ENCODE data around the gene PERCC1.

Gene PERCC1

DNA sequence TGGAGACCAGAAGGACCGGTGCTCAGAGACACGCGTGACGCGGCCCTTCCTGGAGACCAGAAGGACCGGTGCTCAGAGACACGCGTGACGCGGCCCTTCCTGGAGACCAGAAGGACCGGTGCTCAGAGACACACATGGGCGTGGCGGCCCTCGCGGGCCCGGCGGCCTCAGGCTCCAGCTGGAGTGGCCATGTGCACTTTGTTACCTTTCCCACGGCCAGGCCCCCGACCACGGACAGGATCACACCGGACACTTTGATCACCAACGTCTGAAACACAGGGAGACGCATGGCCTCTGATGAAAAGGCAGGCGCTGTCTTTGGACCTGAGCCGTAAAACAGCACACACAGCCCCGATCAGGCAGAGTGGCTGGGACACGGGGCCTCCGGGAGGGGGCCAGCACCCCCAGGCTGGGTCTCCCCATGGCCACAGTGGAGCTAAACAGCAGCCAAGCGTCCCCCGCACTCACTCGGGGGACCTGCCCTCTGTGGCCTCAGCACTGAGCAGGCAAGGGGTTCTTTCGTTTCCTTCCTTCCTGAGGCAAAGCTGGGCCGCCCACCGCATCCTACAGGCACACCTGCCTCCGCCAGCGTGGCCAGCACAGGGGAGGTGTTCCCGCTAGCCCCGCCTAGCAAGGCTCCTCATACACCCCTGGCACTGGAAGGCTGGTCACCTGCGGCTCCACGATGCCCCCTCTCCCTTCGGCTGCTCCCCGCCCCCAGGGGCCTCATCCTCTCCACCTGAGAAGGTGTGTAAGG is 26.8 kb downstream of the PERCC1 start:
- no peak overlapping the region for H3K9ac ChIP-seq
- no peak for TF ChIP-seq CTCF (IDR thresholded peaks at IDR 0.05)
- H3K79me2 ChIP-seq, result peaks cover 2% of the 10 kb centered on the region
- H2AFZ ChIP-seq, result no peak overlapping the region
- H3K9me3 ChIP-seq (ENCODE audit: control insufficient read depth, low read length), result no peaks in the 10 kb centered on the region
- H3K27ac ChIP-seq, result no peak overlapping the region
- H3K4me1 ChIP-seq, result no peaks in the 10 kb centered on the region
- H3K36me3 ChIP-seq (ENCODE audit: control insufficient read depth, insufficient read depth, low read length), result no peaks in the 10 kb centered on the region
- no peak overlapping the region for H3K4me3 ChIP-seq (ENCODE audit: low read depth, low read length)
- H3K27me3 ChIP-seq (ENCODE audit: control insufficient read depth, insufficient read depth, low read length), result no peaks in the 10 kb centered on the region
- H3K4me2 ChIP-seq (ENCODE audit: low read length), result no peak overlapping the region

GRCh38 chr16:1458336-1458976 is 27.6 kb downstream of the PERCC1 start:
- Histone ChIP-seq H3K36me3 (ENCODE audit: control insufficient read depth, insufficient read depth, low read length) (no peaks in the 10 kb centered on the region), H3K27ac (no peak overlapping the region), H3K27me3 (ENCODE audit: control insufficient read depth, insufficient read depth, low read length) (no peaks in the 10 kb centered on the region), H3K9ac (no peak overlapping the region), H3K4me1 (no peaks in the 10 kb centered on the region), H3K79me2 (peaks cover 4% of the 10 kb centered on the region), H3K4me2 (ENCODE audit: low read length) (no peak overlapping the region), H2AFZ (no peak overlapping the region), H3K4me3 (ENCODE audit: low read depth, low read length) (no peak overlapping the region), H3K9me3 (ENCODE audit: control insufficient read depth, low read length) (no peaks in the 10 kb centered on the region)
- no peak for TF ChIP-seq CTCF (IDR thresholded peaks at IDR 0.05)

GRCh38 chr16:1458977-1459341 is 28.1 kb downstream of the PERCC1 start:
- H3K27me3 ChIP-seq (ENCODE audit: control insufficient read depth, insufficient read depth, low read length), result no peaks in the 10 kb centered on the region
- no peak overlapping the region for H3K9ac ChIP-seq
- no peaks in the 10 kb centered on the region for H3K9me3 ChIP-seq (ENCODE audit: control insufficient read depth, low read length)
- H3K4me2 ChIP-seq (ENCODE audit: low read length), result no peak overlapping the region
- H3K79me2 ChIP-seq, result peaks cover 4% of the 10 kb centered on the region
- H2AFZ ChIP-seq, result no peak overlapping the region
- H3K4me1 ChIP-seq, result no peaks in the 10 kb centered on the region
- no peaks in the 10 kb centered on the region for H3K36me3 ChIP-seq (ENCODE audit: control insufficient read depth, insufficient read depth, low read length)
- no peak overlapping the region for H3K4me3 ChIP-seq (ENCODE audit: low read depth, low read length)
- no peak overlapping the region for H3K27ac ChIP-seq
- TF ChIP-seq CTCF (IDR thresholded peaks at IDR 0.05), result no peak

DNA sequence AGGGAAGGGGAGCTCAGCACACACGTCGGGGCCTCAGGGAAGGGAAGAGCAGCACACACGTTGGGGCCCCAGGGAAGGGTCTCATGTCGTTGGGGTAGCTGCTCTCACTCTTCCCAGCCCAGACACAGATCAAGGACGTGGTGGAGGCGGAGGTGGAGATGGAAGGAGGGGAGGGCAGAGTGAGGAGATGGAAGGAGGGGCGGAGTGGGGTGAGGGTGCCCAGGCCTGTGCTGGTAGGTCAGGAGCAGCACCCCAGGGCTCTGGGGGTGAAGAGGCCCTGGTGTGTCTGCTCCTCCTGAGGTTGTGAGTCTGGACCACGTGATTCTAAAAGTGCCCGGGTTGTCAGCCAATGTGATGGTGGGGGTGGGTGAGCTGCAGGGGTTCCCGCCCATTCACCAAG is 29.1 kb downstream of the PERCC1 start:
- peaks cover 6% of the 10 kb centered on the region for H3K79me2 ChIP-seq
- H3K9me3 ChIP-seq (ENCODE audit: control insufficient read depth, low read length), result no peaks in the 10 kb centered on the region
- no peaks in the 10 kb centered on the region for H3K27me3 ChIP-seq (ENCODE audit: control insufficient read depth, insufficient read depth, low read length)
- no peak overlapping the region for H3K4me2 ChIP-seq (ENCODE audit: low read length)
- no peak overlapping the region for H3K9ac ChIP-seq
- no peak overlapping the region for H2AFZ ChIP-seq
- TF ChIP-seq CTCF (IDR thresholded peaks at IDR 0.05), result no peak
- H3K36me3 ChIP-seq (ENCODE audit: control insufficient read depth, insufficient read depth, low read length), result no peaks in the 10 kb centered on the region
- H3K4me3 ChIP-seq (ENCODE audit: low read depth, low read length), result no peak overlapping the region
- no peaks in the 10 kb centered on the region for H3K4me1 ChIP-seq
- no peak overlapping the region for H3K27ac ChIP-seq

Measured in parathyroid adenoma (tissue), 2 donors.